Cardiac fibroblast (primary cell): ENCODE data around the gene SLC22A17.

Source experiments
- DNase-seq, 2 donors: peaks; one replicate each; pipeline versions ENCODE4 v3.0.0 to v3.0.0-alpha.2; 2010; ENCODE audit warnings: low read depth in 2 of 2
- H3K4me3 ChIP-seq, 2 donors: replicated peaks in 1 of 2; 1 replicate in 1 of 2; 2 replicates in 1 of 2; pipeline ENCODE4 v1.5.1; 2011; ENCODE audit warnings: low read depth in 2 of 2, low read length in 2 of 2, mild to moderate bottlenecking in 2 of 2, moderate library complexity in 1 of 2
- TF ChIP-seq, protein P1 (sequence below): IDR thresholded peaks from one replicate; pipeline ENCODE4 v1.5.1; 2011; ENCODE audit warnings: low read depth, mild to moderate bottlenecking, low read length, inconsistent platforms

Gene SLC22A17

GRCh38 chr14:23323838-23324454, 28.7 kb downstream of the SLC22A17 start:
- no peak overlapping the region for H3K4me3 ChIP-seq
- TF ChIP-seq, protein P1, sequence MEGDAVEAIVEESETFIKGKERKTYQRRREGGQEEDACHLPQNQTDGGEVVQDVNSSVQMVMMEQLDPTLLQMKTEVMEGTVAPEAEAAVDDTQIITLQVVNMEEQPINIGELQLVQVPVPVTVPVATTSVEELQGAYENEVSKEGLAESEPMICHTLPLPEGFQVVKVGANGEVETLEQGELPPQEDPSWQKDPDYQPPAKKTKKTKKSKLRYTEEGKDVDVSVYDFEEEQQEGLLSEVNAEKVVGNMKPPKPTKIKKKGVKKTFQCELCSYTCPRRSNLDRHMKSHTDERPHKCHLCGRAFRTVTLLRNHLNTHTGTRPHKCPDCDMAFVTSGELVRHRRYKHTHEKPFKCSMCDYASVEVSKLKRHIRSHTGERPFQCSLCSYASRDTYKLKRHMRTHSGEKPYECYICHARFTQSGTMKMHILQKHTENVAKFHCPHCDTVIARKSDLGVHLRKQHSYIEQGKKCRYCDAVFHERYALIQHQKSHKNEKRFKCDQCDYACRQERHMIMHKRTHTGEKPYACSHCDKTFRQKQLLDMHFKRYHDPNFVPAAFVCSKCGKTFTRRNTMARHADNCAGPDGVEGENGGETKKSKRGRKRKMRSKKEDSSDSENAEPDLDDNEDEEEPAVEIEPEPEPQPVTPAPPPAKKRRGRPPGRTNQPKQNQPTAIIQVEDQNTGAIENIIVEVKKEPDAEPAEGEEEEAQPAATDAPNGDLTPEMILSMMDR: no peak
- no peak for DNase-seq

- H3K4me3 ChIP-seq: peak overlapping the region; percentile 81 to 84
- TF ChIP-seq, protein P1: no peak
- DNase-seq: no peak
Observed at GRCh38 chr14:23322568-23323517, 29.8 kb downstream of the SLC22A17 start.

DNA sequence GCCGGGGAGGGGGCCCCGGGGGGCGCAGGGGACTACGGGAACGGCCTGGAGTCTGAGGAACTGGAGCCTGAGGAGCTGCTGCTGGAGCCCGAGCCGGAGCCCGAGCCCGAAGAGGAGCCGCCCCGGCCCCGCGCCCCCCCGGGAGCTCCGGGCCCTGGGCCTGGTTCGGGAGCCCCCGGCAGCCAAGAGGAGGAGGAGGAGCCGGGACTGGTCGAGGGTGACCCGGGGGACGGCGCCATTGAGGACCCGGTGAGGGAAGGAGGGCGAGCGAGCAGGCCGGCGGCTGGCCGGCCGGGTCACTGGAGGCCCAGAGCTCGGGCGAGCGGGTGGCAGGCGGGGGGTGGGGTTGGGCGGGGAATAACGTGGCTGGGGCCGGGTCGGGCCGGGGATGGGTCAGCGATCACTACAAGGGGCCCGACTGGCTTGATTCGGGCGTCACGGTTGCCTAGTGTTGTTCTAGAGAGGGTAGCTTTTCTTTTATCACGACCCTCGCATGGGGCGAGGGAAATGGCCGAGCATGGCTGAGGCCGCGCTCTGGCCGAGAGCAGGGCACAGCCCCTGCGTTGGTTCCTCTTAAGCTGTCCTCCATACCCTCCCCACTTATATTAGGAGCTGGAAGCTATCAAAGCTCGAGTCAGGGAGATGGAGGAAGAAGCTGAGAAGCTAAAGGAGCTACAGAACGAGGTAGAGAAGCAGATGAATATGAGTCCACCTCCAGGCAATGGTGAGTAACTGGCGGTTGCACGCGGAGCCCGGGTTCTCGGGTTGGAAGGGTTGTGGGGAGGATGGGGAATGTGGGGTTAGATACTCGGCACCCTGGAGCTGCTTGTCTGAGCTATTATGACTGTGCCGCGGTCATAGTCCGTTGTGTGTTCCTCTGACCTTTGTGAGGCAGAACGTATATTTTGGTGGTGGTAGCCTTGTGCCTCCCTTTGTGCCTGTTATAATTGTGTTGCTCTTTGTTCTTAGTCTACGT, 30.8 kb downstream of the SLC22A17 start:
- peak overlapping the region; percentile 81 to 84 for H3K4me3 ChIP-seq
- TF ChIP-seq, protein P1: no peak
- DNase-seq: peak; percentile 49 to 69

GRCh38 chr14:23320584-23321571, 31.8 kb downstream of the SLC22A17 start, which contains the start of gene PABPN1:
Gene PABPN1 (plus strand): TSS chr14:23321457. CDS start chr14:23321470, 13 bp downstream.
- TF ChIP-seq, protein P1: no peak
- DNase-seq: peak; percentile 100

DNA sequence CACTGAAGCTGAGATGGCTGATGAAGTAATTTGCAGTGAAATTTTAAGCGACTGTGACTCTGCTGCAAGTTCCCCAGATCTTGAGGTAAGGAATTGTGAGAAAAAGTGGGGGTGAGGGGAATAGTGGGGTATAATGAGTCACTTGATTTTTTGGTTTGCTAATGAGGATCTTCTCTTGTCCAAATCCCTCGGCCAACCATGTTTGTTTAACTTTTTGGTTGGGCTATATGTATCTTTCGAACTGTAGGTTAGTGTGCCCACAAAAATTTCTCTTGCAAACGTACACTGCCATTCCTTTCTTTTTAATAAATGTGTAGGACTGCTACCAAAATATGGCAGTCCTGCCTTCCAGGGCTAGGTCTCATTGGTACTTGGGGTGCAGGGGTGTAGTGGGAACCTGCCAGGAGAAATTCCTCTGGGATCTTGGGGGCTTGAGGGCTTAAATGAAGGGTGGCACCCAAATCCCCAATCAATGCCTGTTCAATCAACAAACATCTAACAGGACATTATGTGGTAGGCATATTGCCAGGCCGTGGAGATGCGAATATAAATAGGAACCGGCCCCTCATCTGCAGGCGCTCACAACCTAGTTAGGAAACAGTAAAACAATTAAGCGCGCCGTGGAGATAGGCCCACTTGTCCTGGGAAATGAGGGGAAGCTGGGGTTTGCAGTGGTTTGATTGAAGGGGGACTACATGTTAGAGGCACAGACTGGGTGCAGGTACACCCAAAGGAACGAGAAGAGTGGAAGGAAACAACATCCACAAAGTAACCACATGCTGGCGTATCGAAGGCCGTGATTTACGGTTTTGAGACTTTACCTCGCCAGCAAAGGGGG, 32.7 kb downstream of the SLC22A17 start:
- DNase-seq: no peak
- no peak overlapping the region for H3K4me3 ChIP-seq
- TF ChIP-seq, protein P1: no peak

More at GRCh38 chr14:23320584-23321571, 31.8 kb downstream of the SLC22A17 start, which contains the start of gene PABPN1:
- H3K4me3 ChIP-seq: peak within 1 kb of the TSS; percentile 81 to 84
